Effector CD4-positive, alpha-beta T cell (primary cell): ENCODE data around the gene PRSS23.
"Not testable (repeated sequence)": the region's sequence is repeated elsewhere in the genome, so short reads cannot be mapped to it uniquely, and the experiment has no call there.

Experiments
- DNase-seq: peaks from one replicate; pipeline ENCODE4 v3.0.0-alpha.2; 2020
- total RNA-seq: gene quantifications from one replicate; lab custom pipeline; 2026; lab: John Stamatoyannopoulos, UW

The PRSS23 gene, protein sequence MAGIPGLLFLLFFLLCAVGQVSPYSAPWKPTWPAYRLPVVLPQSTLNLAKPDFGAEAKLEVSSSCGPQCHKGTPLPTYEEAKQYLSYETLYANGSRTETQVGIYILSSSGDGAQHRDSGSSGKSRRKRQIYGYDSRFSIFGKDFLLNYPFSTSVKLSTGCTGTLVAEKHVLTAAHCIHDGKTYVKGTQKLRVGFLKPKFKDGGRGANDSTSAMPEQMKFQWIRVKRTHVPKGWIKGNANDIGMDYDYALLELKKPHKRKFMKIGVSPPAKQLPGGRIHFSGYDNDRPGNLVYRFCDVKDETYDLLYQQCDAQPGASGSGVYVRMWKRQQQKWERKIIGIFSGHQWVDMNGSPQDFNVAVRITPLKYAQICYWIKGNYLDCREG
- total RNA-seq, result 0.56 reads per million

DNA sequence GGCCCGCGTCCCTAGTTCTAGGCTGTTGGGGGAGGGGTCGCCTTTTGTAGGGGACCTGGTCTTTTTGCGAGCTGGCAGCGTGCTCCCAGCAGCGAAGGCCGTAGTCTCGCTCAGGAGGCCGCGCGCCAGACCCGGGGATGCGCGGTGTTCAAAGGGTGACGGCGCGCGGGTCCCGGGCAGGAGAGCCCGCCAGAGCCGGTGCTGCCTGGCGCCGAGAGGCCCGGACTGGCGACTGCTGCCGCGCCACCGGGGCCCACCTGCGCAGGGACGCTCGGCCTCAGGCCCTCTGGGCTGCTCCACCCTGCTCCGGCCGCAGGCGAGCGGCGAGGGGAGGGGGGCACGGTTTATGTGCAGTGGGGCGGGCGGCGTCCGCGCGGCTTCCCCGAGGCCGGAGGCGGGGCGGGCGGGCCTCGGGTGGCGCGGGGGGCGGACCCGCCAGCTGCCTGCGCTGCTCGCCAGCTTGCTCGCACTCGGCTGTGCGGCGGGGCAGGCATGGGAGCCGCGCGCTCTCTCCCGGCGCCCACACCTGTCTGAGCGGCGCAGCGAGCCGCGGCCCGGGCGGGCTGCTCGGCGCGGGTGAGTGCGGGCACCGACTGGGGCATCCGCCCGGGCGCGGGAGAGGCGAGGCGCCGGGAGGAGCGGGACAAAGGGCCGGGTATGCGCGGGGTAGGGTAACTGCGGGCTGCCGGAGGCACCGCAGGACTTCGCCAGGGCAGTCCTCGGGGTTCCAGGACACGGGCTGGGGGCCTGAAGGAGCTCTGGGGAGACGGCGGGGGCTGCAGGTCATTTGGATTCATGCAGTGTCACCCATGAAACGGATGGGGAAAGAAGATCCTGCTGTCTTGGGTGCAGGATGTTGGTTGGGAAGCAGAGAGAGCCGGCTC lies at the start of gene PRSS23:
TSS of gene PRSS23 (plus strand) at position 467 of the 884 bp plus-strand sequence. CDS start 7,102 bp downstream, outside the sequence.
- no peak for DNase-seq

DNA sequence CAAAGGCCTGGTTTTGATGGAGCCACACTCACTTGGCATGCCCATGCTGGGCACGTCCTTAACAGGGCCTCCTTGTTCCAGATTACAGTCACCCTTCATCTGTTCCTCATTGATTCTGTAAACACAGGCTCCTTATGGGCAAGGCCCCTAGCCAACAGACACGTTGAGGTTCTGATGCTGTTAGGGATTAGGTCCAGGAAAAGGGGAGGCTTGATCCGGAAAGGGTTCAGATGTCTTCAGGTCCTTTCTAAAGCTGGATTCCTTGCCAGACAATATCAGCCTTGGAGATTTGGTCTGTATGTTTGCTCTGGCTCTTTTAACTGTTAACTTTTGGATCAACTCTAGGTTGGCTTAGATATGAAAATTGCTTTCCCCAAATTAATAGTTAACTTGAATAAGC lies 46.9 kb upstream of the PRSS23 start:
- no peak for DNase-seq

DNA sequence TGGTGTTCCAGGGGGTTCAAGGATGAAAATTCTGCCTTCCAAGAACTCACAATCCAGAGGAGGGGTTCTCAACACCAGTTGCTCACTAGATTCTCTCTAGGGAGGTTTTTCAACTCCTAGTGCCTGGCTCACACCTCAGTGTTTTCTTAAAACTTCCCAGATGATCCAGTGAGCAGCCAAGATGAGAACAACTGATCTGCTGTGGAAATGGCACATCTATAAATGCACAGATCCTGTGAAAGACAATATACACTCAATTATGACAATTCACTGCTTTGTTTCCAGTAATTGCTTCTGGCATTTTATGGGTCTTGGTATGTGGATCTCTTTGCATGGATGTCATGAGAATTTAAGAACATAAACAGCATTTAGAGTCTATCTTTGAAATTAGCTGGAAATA lies 45.2 kb upstream of the PRSS23 start:
- no peak for DNase-seq

DNA sequence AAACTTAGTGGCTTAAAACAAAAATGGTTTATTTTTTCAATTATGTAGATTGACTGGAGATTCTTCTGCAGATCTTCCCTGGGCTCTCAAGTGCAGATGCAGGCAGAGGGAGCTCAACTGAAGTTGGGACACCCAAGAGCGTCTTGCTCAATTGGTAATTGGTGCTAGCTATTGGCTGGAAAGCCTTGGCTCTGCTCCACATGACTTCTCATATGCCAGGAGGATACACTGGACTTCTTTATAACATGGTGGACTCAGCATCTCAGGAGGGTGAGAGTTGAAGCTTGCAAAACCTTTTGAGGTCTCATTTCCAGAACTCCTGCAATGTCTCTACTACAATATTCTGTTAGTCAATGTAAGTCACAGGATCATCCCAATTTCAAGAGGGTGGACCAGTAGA lies 42.2 kb upstream of the PRSS23 start:
- DNase-seq, result no peak

DNA sequence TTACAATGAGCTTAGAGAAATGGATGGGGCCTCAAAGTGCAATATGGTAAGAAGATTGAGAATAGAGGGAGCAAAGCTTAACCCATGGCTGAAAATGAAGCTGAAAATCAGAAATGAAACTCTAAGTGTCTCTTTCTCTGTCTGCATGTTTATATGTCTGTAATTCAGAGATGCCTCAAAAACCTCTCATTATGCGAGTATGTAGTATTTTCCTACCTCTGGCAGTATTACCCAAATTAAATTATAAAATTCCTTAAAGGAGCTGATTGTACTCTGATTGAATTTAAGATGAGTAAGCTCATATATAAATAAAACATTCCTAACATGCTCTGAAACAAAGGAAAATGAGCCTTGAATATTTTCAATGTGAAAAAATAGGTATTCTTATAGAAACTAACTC lies 39.8 kb upstream of the PRSS23 start:
- no peak for DNase-seq

DNA sequence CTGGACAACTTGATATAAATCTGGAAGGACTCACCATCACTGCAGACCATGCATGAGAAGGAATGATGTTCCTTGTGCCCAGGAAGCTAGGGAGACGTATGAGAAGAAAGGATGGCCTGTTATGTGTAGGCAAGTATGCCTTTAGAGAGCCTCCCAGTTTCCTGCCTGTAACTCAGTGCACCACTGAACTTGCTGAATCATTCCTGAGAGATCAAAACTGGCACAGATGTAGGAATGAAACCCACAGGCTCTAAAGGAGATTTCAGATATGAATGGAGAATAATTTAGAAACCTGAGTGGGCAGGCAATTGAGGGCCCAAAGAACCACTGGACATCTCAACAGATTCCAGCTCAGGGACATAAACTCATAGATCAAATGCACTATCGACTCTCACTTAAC lies 38.4 kb upstream of the PRSS23 start:
- DNase-seq, result no peak

DNA sequence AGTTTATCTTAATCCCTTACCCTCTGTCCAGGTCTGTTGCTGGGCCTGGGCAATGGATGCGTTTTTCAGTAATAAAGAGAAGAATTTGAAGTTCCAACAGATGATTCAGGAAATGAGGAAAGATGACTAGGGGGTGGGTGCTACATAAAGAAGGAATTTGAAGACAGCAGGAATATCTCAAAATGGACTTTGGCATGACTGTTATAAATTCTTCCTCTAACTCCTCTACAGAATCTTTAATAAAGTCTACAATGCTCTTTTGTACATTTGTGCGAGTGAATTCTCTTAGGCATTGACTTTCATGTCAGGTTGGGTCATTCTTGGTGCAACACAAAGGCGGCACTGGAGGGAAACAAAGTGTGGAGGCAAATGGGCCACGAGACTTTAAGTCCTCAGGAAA lies 35.1 kb upstream of the PRSS23 start:
- no peak for DNase-seq

DNA sequence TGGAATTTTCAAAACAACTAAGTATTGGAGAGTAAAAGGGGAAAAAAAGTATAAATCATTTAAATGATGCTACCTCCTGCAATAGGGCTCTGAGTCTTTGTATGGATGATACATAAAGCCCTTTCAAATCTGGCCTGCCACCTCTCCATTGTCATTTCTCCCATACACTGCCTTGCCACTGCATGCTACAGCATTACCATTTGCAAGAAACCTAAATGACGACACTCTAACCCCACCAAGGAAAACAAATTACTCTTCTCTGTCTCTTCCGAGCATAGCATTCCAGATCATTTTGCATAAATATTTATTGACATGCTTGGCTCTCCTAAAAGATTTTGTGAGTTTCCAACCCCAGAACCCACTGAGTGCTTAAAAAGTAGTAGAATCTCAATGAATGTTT lies 34.5 kb upstream of the PRSS23 start:
- DNase-seq, result no peak

DNA sequence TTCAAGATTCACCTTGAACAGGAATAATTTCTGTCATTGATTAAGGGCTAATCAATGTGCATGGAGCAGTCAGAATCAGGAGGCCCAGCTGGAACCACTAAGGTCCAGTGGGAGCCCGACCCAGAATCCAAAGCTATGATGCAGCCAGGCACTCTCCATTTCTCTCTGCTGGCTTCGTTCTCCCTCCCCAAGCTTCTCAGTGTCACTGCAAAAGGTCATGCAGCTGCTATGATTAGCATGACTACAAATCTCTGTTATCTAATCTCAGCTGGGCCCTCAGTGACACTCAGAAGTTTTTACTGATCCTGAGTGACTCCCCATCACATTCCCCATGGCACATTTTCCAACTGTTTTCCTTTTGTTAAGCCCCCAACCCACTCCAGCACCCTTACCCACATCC lies 31.1 kb upstream of the PRSS23 start:
- no peak for DNase-seq

DNA sequence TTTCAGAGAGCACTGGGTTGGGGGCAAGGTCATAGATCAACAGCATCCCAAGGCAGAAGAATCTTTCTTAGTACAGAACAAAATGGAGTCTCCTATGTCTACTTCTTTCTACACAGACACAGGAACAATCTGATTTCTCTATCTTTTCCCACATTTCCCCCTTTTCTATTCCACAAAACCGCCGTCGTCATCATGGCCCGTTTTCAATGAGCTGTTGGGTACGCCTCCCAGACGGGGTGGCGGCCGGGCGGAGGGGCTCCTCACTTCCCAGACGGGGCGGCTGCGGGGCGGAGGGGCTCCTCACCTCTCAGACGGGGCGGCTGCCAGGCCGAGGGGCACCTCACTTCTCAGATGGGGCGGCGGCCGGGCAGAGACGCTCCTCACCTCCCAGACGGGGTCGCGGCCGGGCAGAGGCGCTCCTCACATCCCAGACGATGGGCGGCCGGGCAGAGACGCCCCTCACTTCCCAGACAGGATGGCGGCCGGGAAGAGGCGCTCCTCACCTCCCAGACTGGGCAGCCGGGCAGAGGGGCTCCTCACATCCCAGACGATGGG lies 29.8 kb upstream of the PRSS23 start:
- DNase-seq, result not testable (repeated sequence)

DNA sequence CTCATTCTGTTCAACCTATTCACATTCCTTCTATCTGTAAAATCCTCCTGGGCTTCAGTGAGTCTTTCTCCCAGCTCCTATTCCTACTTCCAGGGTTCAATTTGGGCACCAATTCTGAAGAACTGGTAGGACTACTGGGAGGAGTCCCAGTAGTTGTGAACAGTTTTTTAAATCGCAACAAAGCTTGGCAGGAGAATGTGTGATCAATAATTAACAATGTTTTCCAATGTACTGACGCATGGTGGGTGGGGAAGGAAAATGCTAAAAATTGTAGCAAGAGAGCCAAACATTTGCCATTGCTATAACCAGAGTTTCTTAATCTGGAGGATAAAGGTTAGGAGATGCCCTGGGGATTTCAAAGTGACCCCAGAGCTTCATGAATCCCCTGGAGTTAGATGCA lies 27.3 kb upstream of the PRSS23 start:
- no peak for DNase-seq

DNA sequence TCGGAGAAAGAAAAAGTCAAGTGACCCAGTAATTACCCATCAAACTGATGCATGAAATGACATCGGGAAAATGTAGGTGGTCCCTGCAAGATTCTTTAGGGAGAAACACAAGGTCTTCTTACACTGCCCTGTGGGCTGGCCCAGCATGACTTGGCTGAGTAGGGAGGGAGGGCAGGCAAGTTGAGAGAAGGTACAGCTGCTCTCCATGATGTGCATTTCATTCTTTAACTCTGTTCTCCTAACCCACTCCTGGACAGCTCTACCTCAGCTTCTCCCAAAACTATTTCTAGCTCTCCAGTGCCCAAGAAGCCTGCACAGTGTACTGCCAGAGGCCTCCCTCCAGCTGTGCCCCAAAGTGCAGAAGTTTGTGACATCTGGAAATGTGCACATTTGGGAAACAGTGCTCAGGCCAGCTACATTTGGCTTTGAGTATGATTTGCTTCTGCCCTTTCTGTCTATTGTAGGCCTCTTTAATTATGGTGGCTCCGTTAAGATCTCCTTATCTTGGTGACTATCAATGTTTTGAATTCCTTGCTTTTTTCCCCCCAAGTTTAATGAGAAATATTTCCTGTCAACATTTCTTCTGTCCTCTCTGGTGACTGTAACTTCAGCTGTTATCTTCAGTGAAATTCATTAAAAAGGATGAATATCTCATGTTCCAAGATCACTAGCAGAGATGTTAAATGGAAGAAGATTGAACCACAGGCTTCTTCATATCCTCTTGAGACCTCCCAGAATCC lies 26.7 kb upstream of the PRSS23 start:
- DNase-seq, result no peak

DNA sequence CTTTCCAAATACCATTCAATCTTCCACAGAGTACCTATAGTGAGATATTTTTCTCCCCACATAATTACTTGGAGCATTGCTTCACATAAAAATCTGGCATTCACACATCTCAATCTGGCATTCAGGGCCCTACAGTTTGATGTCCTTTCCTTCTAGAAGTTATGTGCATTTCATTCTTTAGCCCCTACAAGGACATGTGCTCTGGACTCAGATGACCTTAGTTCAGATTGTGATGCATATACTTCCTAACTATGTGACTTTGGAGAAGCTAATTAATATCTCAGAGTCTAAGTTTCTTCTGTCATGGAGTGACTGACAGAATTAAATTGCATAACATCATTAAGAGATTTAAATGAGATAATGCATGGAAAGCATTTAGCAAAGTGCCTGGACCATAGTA lies 25.9 kb upstream of the PRSS23 start:
- DNase-seq, result no peak

DNA sequence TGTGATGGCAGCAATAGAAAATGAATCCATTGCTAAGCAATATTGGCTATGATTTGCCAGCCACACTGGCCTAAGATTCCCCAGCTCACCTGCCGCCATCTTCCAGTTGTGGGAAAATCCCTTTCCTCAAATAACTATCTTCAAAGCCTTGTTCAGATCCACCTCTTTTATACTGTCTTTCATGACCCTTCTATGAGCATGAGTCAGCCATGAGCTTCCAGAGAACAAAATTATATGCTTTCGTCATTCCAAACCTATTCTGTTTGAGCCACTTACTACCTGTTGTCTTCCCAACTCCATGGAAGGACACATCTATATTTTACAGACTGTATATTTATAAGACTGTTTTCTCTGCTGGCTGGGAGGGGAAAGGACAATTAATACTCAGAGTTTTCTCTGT lies 25.0 kb upstream of the PRSS23 start:
- DNase-seq, result no peak

DNA sequence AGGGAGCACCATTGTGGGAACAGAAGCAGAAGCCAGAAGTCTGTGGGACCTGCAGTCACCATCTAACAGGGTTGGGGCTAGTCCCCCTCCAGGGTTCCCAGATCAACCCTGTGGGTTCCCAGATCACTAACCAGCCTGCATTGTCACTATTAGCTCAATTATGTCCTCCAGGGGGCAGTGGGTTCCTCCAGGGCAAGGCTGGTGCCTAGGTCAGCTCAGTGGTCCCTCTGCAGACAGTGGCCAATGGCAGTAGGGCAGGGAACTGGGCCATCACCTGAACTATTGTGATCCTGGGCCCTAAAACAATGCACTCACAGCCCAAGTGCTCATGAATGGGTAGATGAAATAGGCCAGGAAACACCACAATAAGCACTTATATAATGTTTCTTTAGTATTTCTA lies 18.8 kb upstream of the PRSS23 start:
- no peak for DNase-seq

DNA sequence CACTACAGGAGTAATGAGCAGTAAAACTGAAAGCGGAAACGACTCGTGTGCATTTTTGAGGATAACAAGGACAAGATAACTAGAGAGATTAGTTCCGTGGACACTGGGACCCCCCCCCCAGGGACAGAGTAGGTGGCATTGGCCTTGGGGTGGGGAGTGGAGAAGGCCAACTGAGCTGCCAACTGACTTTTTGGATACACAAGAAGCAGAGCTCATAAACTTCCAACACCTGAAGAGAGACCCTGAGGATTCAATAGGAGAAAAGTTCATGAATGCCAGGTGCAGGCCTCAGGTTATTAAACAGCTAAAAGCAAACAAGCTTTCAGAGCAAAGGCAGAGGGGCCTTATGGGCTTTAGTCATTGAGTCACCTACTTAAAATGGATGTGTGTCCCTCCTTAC lies 17.6 kb upstream of the PRSS23 start:
- DNase-seq, result no peak

DNA sequence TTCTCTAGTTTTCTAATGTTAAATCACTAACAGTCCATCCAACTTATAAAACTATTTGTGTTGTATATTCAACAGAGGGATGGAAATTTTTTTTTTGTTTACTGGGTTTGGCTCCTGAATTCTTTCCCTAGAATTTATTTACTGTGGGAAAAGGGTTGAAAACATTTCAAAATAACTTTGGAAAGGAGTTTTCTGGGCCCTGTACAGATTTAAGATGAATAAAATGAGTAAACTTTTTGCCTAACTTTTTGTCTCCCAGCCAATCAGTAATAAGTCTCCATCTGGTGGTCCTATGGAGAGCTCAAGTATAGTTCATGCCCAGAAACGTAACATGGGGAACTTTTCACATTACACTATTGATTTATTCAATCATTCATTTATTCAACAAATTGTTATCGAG lies 16.7 kb upstream of the PRSS23 start:
- DNase-seq, result no peak

DNA sequence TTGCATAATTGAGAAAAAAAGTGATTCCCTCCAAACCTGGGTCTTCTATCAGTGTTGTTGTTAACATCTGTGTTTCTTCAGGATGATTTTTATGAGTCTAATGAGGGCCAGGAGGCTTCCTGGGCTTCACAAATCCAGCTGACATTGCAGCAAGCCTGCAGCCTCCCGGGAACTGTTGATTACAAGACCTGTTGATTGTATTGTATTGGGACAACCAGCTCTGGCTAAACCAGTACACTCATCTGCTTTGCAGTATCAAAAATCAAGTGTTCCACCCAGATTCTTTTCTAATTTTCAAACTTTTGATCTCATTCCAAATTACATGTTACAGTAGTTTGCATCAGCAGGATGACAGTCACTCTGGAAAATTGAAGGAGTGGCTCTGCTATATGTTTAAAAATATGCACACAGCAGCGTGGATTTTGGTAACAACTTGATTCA lies 16.1 kb upstream of the PRSS23 start:
- DNase-seq, result no peak

DNA sequence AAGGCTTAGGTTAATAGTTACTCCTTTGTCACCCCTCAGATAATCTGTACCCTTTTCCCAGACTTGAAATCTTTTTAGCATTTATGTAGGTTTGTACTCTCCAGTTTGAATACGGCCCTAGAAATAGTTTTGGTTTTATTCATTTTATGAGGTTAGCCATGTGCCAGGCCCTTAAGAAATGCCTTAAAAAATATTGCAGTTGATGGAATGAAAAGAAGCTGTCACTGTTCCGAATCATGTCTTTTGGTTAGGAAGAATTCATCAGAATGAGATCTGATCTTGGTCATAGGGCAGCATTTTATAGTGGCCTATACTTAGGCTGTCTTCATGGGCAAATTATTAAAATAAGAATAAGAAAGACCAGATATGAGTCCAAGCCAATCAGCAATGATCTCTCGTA lies 14.8 kb upstream of the PRSS23 start:
- DNase-seq, result no peak

DNA sequence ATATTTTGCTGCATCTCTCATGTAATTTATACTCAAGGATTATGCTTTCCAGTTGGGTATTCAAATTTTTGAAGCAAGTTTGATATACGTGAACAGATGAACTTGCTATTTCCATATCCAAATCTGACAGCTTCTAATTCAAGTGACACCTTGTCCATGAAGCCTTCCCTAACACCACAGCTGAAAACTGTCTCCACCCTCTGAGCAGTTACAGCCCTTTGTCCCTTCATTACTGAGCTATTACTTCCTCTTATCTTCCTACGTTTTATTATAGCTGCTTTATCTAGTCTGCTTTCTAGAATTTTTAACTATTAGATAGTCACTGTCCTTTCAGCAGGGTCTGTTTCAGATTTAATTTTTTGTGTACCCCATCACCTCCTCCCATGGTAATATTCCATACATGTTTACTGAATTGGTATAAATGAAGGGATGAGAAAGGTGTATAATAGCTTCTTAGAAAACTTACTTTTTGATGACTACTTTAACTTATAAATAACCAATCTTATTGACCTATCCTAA lies 13.3 kb upstream of the PRSS23 start:
- no peak for DNase-seq

DNA sequence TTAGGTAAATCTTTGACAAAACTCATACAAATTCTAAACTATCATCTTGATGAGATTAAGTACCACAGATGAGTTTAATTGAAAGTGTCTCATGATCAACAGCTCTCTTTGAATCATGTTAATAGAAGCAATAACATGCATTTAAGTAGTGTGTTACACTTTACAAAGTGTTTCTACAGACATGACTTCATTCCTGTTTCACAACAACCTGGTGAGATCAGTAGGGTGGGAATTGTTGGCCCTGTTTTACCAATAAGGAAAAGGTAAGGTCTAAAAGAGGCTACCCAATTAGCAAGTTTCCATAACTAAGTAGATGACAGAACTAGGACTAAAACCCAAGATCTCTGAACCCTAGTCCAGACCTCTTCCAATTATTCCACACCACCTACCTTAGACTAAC lies 12.7 kb upstream of the PRSS23 start:
- DNase-seq, result no peak

DNA sequence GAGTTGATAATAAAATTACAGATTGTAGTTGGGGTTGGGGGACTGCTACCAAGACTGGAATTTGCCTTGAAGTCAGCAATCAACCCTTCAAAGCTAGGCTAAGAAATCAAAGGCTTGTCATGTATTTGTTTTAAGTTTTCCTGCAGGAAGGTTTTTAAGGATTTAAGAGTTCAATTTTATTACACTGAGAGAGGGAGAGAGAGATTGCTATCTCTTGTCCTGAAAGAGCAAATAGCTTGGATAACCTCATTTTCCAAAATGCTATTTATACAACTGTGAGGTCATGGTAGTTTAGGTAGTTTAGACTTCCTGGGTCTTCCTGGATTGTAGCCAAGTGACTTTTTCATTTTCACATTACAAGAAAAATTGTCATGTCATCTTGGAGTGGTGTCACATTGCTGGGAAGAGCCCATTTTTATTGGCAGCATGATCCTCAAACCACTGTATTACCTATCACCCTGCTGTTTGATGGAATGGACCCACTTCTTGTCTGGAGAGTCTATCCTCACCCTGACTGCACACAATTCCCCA lies 10.1 kb upstream of the PRSS23 start:
- no peak for DNase-seq
